Measurements from ENCODE around the gene GPSM3. TPM values are rescaled to one million over a fixed set of nuclear protein-coding genes. Genes with fewer than 3 reads are reported as not detected.
"Not testable (repeated sequence)": the region's sequence is repeated elsewhere in the genome, so short reads cannot be mapped to it uniquely, and the experiment has no call there.

GPSM3 gene
- total RNA-seq, 1 donor, result 131 TPM

DNA sequence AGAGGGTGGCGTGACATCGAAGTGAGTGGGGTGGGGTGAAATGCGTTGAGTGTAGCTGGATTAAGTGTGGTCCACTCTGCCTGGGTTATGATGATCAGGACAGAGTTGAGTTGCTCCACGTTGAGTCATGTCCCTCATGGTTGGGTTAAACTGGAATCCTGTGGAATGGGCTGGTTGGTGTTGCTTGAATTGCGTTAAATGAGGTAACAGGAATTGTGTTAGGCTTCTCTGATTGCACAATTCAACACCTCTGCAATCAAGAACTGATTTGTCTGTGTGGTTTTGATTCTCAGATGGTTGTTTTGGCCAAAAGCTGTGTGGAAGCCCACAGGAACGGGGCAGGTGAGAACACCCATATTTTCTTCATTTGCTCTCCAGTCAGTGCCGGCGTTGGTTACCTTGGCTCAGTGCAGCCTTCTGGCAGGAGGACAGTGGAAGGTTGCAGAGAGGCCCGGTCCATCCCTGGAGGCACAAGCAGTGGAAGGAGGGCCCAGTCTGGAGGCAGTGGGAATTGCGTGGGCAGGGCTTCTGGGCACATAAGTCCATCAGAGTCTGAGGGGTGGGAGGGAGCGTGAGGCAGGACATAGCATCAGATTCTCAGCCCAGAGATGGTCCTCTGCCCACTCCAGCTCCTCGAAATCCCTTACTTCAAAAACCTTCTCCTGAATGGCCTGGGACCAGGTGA is 19.8 kb upstream of the GPSM3 start:
- Histone ChIP-seq H3K4me1 (ENCODE audit: insufficient read depth, low read length) (no peaks in the 10 kb centered on the region), H3K4me3 (ENCODE audit: low read length) (no peak overlapping the region), H3K27me3 (ENCODE audit: insufficient read depth, low read length) (no peaks in the 10 kb centered on the region), H3K9me3 (ENCODE audit: low read depth, low read length) (no peaks in the 10 kb centered on the region)

DNA sequence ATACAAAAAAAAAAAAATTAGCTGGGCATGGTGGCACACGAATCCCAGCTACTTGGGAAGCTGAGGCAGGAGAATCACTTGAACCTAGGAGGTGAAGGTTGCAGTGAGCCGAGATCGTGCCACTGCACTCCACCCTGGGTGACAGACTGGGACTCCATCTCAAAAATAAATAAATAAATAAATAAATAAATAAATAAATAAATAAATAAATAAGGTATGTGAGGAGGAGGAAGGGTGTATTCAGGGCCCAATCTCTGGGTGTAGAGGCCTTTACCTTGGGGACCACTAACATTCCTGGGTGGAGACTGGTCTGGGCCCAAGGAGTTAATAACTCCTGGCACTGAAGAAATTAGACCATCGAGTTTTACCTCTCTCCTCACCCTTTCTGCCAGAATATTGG is 19.0 kb upstream of the GPSM3 start:
- H3K9me3 ChIP-seq (ENCODE audit: low read depth, low read length); H3K4me1 ChIP-seq (ENCODE audit: insufficient read depth, low read length); H3K4me3 ChIP-seq (ENCODE audit: low read length); H3K27me3 ChIP-seq (ENCODE audit: insufficient read depth, low read length): not testable (repeated sequence)

- no peaks in the 10 kb centered on the region for H3K27me3 ChIP-seq (ENCODE audit: insufficient read depth, low read length)
Measured at GRCh38 chr6:32210191-32210601, 17.8 kb upstream of the GPSM3 start.

DNA sequence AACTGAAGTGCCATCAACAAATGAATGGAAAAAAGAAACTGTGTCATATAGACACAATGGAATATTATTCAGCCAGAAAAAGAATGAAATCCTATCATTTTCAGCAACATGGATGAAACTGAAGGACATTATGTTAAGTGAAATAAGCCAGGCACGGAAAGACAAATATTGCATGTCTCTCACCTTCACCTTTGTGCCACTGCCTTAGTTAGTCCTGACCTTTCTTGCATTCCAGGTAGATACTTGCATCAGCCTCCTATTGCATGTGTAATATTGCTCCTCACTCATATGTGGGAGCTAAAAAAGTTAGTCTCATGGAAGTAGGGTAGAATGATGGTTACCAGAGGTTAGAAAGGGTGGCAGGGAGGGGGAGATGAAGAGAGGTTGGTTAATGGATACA is 16.6 kb upstream of the GPSM3 start:
- H3K27me3 ChIP-seq (ENCODE audit: insufficient read depth, low read length), result no peaks in the 10 kb centered on the region
- H3K9me3 ChIP-seq (ENCODE audit: low read depth, low read length), result no peaks in the 10 kb centered on the region
- no peaks in the 10 kb centered on the region for H3K4me1 ChIP-seq (ENCODE audit: insufficient read depth, low read length)
- no peak overlapping the region for H3K4me3 ChIP-seq (ENCODE audit: low read length)

More at GRCh38 chr6:32210191-32210601, 17.8 kb upstream of the GPSM3 start:
- Histone ChIP-seq H3K9me3 (ENCODE audit: low read depth, low read length) (no peaks in the 10 kb centered on the region), H3K4me1 (ENCODE audit: insufficient read depth, low read length) (no peaks in the 10 kb centered on the region), H3K4me3 (ENCODE audit: low read length) (no peak overlapping the region)

DNA sequence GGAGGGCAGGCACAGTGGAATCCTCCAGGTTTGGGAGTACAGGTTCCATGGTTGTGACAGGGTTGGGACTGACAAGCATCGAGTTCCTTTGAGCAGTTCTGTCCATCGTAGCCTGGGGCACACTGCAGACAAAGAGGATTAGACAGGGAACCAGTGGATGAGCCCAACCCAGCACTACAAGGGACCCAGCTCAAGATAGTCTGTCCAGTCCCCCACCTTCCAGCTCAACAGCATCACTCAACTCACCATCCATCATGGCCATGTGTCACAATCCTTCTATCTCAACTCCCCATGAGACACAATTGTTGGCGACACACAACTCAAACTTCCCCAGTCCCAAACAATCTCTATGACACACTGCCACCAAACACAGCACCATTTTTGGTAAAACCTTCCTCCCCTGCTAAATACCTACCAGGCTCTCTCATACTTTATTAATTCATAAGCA is 11.8 kb upstream of the GPSM3 start:
- H3K27me3 ChIP-seq (ENCODE audit: insufficient read depth, low read length), result no peaks in the 10 kb centered on the region

DNA sequence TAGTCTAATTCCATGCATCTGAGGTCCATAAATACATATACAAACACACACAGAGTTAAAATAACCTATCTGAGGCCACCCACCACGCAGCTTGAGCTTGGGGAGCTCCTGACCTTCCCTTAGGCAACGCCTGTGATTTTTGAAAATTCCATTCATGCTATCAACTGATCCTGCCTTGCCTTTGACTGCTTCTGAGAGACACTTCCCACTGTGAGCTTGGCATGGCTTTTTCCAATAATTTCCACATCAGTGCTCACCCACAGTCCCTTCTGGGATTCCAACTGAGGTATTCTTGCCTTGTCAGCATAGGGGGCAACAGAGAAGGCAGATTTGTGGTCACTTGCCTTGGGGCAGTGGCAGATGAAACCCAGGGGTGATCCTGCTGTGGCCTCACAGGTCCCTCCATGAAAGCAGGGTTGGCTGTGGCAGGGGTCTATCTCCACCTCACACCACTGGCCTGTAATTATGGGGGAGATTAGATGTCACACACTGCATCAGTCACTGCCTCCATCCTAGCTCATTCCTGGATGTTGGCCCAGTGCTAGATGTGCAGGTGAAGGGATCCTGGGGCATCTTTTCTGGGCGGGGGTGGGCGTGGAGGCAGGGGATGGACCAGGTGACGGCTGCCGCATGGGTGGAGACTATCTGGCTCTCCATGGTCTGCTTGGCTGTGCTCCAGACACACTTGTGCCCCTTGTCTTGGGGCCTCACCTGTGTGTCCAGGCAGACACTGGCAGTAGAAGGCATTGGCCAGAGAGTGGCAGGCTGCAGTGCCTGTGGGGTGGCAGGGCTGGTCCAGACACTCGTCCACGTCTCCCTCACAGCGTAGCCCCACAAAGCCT is 11.2 kb upstream of the GPSM3 start:
- no peaks in the 10 kb centered on the region for H3K27me3 ChIP-seq (ENCODE audit: insufficient read depth, low read length)
- H3K9me3 ChIP-seq (ENCODE audit: low read depth, low read length), result no peaks in the 10 kb centered on the region
- H3K4me1 ChIP-seq (ENCODE audit: insufficient read depth, low read length), result no peaks in the 10 kb centered on the region
- no peak overlapping the region for H3K4me3 ChIP-seq (ENCODE audit: low read length)

More for the DNA sequence above, 11.8 kb upstream of the GPSM3 start:
- no peaks in the 10 kb centered on the region for H3K4me1 ChIP-seq (ENCODE audit: insufficient read depth, low read length)
- no peak overlapping the region for H3K4me3 ChIP-seq (ENCODE audit: low read length)
- no peaks in the 10 kb centered on the region for H3K9me3 ChIP-seq (ENCODE audit: low read depth, low read length)

DNA sequence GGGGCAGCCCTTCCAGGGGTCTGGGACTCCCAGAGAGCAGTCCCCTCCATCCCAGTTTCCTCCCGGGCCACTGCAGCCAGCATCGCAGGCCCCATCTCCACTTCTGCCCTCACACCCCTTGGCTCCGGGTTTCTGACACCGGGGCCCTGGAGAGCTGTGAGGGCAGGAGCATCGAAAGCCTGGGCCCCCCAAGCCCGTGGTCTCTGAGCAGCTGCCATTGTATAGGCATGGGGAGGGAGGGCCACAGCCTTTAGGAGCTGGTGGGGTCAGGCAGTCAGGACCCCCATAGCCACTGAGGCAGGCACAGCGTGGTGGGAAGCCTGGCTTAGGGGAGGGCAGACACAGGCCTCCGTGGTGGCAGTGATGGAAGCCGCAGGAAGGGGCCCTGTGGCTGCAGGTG is 9.7 kb upstream of the GPSM3 start:
- H3K27me3 ChIP-seq (ENCODE audit: insufficient read depth, low read length), result no peaks in the 10 kb centered on the region
- no peaks in the 10 kb centered on the region for H3K9me3 ChIP-seq (ENCODE audit: low read depth, low read length)
- peaks cover 2% of the 10 kb centered on the region for H3K4me1 ChIP-seq (ENCODE audit: insufficient read depth, low read length)
- no peak overlapping the region for H3K4me3 ChIP-seq (ENCODE audit: low read length)

- Histone ChIP-seq H3K4me3 (ENCODE audit: low read length) (no peak overlapping the region), H3K27me3 (ENCODE audit: insufficient read depth, low read length) (no peaks in the 10 kb centered on the region), H3K9me3 (ENCODE audit: low read depth, low read length) (no peaks in the 10 kb centered on the region), H3K4me1 (ENCODE audit: insufficient read depth, low read length) (peaks cover 12% of the 10 kb centered on the region)
Measured at GRCh38 chr6:32200711-32201475, 8.4 kb upstream of the GPSM3 start.

DNA sequence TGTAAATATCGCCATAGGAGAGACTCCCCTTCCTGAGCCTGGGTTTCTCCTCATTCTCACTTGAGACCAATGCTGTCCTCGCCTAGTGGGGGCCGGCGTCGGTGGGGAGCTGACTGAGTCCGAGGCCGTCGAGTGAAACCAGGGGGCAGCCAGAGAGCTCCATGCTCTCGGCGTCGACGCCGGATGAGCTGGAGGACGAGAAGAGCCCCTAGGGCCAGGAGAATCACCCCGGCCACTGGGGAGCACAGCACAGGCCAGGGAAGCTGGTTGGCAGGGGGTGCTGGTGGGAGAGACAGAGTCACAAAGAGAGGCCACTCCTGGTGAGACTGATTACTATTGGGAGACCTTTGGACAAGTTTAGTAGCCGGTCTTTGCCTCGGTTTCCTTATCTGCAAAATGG is 6.4 kb upstream of the GPSM3 start:
- H3K4me1 ChIP-seq (ENCODE audit: insufficient read depth, low read length), result peaks cover 26% of the 10 kb centered on the region
- H3K4me3 ChIP-seq (ENCODE audit: low read length), result no peak overlapping the region
- H3K27me3 ChIP-seq (ENCODE audit: insufficient read depth, low read length), result no peaks in the 10 kb centered on the region
- no peaks in the 10 kb centered on the region for H3K9me3 ChIP-seq (ENCODE audit: low read depth, low read length)

DNA sequence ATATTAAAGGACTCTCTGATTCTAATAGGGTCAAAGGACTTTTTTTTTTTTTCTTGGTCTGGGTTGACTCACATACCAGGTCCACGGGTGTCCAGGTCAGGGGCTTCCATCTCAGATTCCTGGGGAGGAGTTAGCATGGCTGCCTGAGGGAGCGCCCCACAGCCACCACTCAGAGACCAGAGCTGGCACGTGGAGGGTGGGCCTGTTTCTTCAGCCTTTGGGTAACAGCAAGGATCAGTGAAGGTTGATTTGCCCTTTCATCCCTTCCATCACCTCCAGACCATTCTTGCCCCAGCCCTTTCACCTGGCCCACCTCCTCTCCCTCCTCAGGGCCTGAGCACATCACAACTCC is 5.9 kb upstream of the GPSM3 start:
- H3K4me3 ChIP-seq (ENCODE audit: low read length), result no peak overlapping the region
- H3K27me3 ChIP-seq (ENCODE audit: insufficient read depth, low read length), result no peaks in the 10 kb centered on the region
- H3K4me1 ChIP-seq (ENCODE audit: insufficient read depth, low read length), result peaks cover 32% of the 10 kb centered on the region
- H3K9me3 ChIP-seq (ENCODE audit: low read depth, low read length), result no peaks in the 10 kb centered on the region

DNA sequence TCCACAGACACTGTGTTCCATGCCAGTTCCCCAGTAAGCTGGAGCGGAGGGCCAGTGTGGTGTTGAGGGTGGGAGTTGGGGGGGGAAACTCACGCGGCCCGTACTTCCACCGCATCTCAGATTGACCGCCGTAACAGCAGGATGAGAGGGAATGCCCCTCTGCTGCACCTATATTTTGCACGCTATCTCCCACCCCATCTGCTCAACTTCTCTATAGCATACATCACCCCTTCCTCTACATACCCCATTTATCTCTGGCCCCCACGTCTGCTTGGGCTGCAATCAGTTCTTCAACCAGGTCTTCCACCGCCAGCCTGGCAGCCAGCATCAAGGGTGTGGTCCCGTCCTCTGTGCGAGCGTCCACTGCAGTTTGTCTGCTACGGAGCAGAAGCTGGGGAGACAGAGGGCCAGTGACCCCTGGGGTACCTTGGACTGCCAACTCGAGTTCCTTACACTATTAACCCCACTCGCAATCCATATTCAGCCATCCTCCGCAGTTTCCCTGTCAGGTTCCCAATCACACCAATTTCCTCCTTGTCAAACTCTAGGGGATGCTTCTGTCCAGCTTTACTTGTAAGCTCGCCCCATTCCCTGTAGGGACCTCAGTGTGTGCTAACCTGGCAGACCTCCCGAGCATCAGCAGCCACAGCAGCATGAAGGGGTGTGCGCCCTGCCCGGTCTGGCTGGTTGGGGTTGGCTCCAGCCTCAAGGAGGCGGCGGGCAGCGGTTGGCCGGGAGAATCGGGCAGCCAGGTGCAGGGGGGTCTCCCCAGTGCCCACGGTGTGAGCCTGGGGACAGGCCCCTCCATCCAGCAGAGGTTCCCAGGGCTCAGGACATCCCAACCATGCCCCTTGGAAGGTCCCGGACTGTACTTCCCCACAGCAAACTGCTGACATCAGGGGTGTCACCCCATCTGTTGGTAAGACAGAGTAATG is 4.5 kb upstream of the GPSM3 start:
- no peaks in the 10 kb centered on the region for H3K9me3 ChIP-seq (ENCODE audit: low read depth, low read length)
- no peaks in the 10 kb centered on the region for H3K27me3 ChIP-seq (ENCODE audit: insufficient read depth, low read length)
- peaks cover 39% of the 10 kb centered on the region for H3K4me1 ChIP-seq (ENCODE audit: insufficient read depth, low read length)
- H3K4me3 ChIP-seq (ENCODE audit: low read length), result peak overlapping the region; percentile 98

- no peaks in the 10 kb centered on the region for H3K9me3 ChIP-seq (ENCODE audit: low read depth, low read length)
- peaks cover 43% of the 10 kb centered on the region for H3K4me1 ChIP-seq (ENCODE audit: insufficient read depth, low read length)
- peak overlapping the region; percentile 98 for H3K4me3 ChIP-seq (ENCODE audit: low read length)
- H3K27me3 ChIP-seq (ENCODE audit: insufficient read depth, low read length), result no peaks in the 10 kb centered on the region
Measured at GRCh38 chr6:32195902-32196681, 3.6 kb upstream of the GPSM3 start.

GRCh38 chr6:32195652-32195901 is 3.1 kb upstream of the GPSM3 start:
- Histone ChIP-seq H3K4me1 (ENCODE audit: insufficient read depth, low read length) (peaks cover 48% of the 10 kb centered on the region), H3K27me3 (ENCODE audit: insufficient read depth, low read length) (no peaks in the 10 kb centered on the region), H3K4me3 (ENCODE audit: low read length) (peak overlapping the region; percentile 98), H3K9me3 (ENCODE audit: low read depth, low read length) (no peaks in the 10 kb centered on the region)

Measured in mononuclear cell (primary cell).